GM23338 (cell line): ENCODE results near the gene SGSM1.

ENCODE experiments used
- CREB1 ChIP-seq: fragments of 250-450 bp; sonication (Bioruptor Pico); IDR thresholded peaks from 2 replicates; pipeline ENCODE4 v1.5.0; 2020; ENCODE audit warnings: low read depth, mild to moderate bottlenecking, moderate library complexity
- CTCF ChIP-seq, 2 experiments: fragments of 200-600 bp in 1 of 2; sonication (generic) in 1 of 2; conservative IDR thresholded peaks; 2 replicates each; pipeline versions ENCODE4 v1.5.1 to v1.6.1; 2016 to 2017; ENCODE audit warnings: antibody characterized with exemption in 2 of 2, low read depth in 2 of 2, mild to moderate bottlenecking in 2 of 2, moderate library complexity in 1 of 2
- EZH2 ChIP-seq: fragments of 200-600 bp; sonication (generic); IDR thresholded peaks from one replicate; pipeline ENCODE4 v1.8.0; 2017; ENCODE audit warnings: antibody characterized with exemption, mild to moderate bottlenecking, low read depth; ENCODE audit not compliant: unreplicated experiment
- EZH2phosphoT487 ChIP-seq: fragments of 200-600 bp; sonication (generic); IDR thresholded peaks from one replicate; pipeline ENCODE4 v1.8.1; 2018; ENCODE audit warnings: antibody characterized with exemption; ENCODE audit not compliant: unreplicated experiment
- REST ChIP-seq: IDR thresholded peaks from one replicate; pipeline ENCODE4 v1.6.1; 2018; ENCODE audit warnings: antibody characterized with exemption; ENCODE audit not compliant: unreplicated experiment
- ZNF462 ChIP-seq: fragments of 250-450 bp; sonication (Bioruptor Pico); IDR thresholded peaks from 2 replicates; pipeline ENCODE4 v1.5.0; 2020; ENCODE audit warnings: mild to moderate bottlenecking, moderate library complexity

GRCh38 chr22:24772493-24773220, 33.4 kb upstream of the SGSM1 start:
- TF ChIP-seq ZNF462 (CRISPR knock-in tag) (no peak), REST (no peak), CTCF (conservative IDR thresholded peaks at IDR 0.05; ENCODE audit: low read depth in 2 of 2) (peak; percentile 86), CREB1 (no peak), EZH2phosphoT487 (no peak), EZH2 (no peak)
